GM12891 (cell line): ENCODE data around the gene IDE.

Experiments used
- PAX5 ChIP-seq: IDR thresholded peaks from 2 replicates; pipeline ENCODE4 v1.6.1; 2011; ENCODE audit warnings: low read length, moderate library complexity, mild to moderate bottlenecking; ENCODE audit not compliant: insufficient read depth, severe bottlenecking
- POLR2A ChIP-seq: IDR thresholded peaks from 2 replicates; pipeline ENCODE4 v1.6.1; 2011; ENCODE audit warnings: low read depth, low read length, control low read depth
- POLR2AphosphoS5 ChIP-seq: IDR thresholded peaks from 2 replicates; pipeline ENCODE4 v1.6.1; 2011; ENCODE audit warnings: low read depth, low read length, control low read depth
- POU2F2 ChIP-seq: IDR thresholded peaks from 2 replicates; pipeline ENCODE4 v1.6.1; 2011; ENCODE audit warnings: low read depth, mild to moderate bottlenecking, control low read depth, low read length, moderate library complexity
- SPI1 ChIP-seq: IDR thresholded peaks from 2 replicates; pipeline ENCODE4 v1.6.1; 2011; ENCODE audit warnings: low read depth, low read length, control low read depth
- TAF1 ChIP-seq: IDR thresholded peaks from 2 replicates; pipeline ENCODE4 v1.6.1; 2011; ENCODE audit warnings: low read depth, low read length, control low read depth

DNA sequence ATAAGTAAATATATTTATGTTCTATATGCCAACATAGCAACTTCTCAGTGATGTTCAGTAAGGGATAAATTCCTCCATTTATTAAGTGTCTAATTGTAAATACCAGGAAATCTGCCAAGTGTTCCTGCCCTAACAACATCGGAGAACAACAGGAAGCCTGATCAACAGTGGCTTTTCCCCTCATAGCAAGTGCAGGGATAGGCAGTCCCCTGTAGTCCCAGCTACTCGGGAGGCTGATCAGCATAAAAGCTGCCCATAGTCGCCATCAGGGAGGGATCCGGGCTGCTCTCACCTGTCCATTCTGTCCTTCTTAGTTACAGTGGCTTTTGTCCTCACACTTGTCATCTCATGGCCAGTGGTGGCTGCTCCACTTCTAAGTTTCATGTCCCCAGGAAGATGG, 141.3 kb downstream of the IDE start:
- TF ChIP-seq POLR2AphosphoS5: no peak
- TF ChIP-seq POLR2A: no peak
- no peak for TF ChIP-seq TAF1
- no peak for TF ChIP-seq SPI1
- no peak for TF ChIP-seq PAX5
- no peak for TF ChIP-seq POU2F2
